HG03521 (cell line): ENCODE results near the gene TRIB2.
"Not testable (repeated sequence)": the region's sequence is repeated elsewhere in the genome, so short reads cannot be mapped to it uniquely, and the experiment has no call there.

Source experiments
- ATAC-seq: cut with Tn5 transposase; IDR thresholded peaks from one replicate; pipeline ENCODE4 v1.9.1; 2021; ENCODE audit warnings: mild to moderate bottlenecking, moderate library complexity; ENCODE audit not compliant: unreplicated experiment

The TRIB2 gene

GRCh38 chr2:12716282-12717190 is at the start of gene TRIB2:
Gene TRIB2 (plus strand): TSS chr2:12716936. CDS start chr2:12718308, 1,372 bp downstream.
- ATAC-seq: peak; percentile 75

GRCh38 chr2:12669036-12669435 is 47.7 kb upstream of the TRIB2 start:
- no peak for ATAC-seq

- no peak for ATAC-seq
Measured at GRCh38 chr2:12672711-12673315, 43.9 kb upstream of the TRIB2 start.

- ATAC-seq: no peak
Measured at GRCh38 chr2:12674644-12675328, 42.0 kb upstream of the TRIB2 start.

GRCh38 chr2:12675352-12675795 is 41.4 kb upstream of the TRIB2 start:
- ATAC-seq: no peak

GRCh38 chr2:12675801-12676200 is 40.9 kb upstream of the TRIB2 start:
- ATAC-seq: no peak

GRCh38 chr2:12676771-12677170 is 40.0 kb upstream of the TRIB2 start:
- ATAC-seq: no peak

- no peak for ATAC-seq
Measured at GRCh38 chr2:12678186-12678585, 38.5 kb upstream of the TRIB2 start.

- ATAC-seq: no peak
Measured at GRCh38 chr2:12679550-12680072, 37.1 kb upstream of the TRIB2 start.

DNA sequence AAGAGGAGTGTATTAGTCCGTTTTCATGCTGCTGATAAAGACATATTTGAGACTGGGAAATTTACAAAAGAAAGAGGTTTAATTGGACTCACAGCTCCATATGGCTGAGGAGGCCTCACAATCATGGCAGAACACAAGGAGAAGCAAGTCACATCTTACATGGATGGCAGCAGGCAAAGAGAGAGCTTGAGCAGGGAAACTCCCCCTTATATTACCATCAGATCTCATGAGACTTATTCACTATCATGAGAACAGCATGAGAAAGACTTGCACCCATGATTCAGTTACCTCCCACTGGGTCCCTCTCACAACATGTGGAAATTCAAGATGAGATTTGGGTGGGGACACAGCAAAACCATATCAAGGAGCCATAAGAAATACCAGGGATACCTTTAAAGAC is 36.6 kb upstream of the TRIB2 start:
- not testable (repeated sequence) for ATAC-seq

- ATAC-seq: no peak
Measured at GRCh38 chr2:12682017-12682416, 34.7 kb upstream of the TRIB2 start.

GRCh38 chr2:12683457-12684100 is 33.2 kb upstream of the TRIB2 start:
- no peak for ATAC-seq

DNA sequence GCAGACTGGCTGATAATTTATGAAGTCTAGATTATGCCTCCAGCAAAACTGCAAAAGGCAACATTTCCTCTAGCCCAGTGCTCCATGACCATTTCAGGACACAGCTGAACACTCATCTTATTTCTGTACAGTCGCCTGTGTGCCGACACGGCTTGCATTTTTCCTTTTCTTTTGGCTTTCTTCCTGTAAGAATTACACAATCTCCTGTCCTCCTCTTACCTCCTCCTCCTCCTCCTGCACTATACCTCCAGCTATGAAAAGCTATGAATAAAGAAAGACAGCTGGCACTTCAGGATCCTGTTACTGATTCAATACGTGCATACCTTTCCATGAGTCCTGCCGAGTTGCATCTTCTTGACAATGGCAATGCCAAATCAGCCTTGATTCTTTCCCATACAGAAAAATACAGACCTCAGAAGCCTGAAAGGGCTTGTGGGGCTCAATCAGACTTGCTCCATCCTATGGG is 32.2 kb upstream of the TRIB2 start:
- ATAC-seq: no peak

DNA sequence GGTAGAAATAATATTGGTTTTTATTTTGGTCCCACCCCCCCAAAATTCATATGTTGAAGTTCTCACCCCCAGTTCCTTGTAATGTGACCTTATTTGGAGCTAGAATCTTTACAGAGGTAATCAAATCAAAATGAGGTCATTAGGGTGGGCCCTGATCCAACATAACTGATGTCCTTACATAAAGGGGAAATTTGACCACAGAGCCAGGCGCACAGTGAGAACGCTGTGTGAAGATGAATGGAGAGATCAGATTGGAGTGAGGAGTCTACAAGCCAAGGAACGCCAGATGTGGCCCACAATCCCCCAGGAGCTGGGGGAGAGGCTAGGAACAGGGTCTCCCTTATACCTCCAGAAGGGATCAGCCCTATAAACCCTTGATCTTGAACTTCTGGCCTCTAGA is 31.6 kb upstream of the TRIB2 start:
- ATAC-seq: no peak

GRCh38 chr2:12685956-12686355 is 30.8 kb upstream of the TRIB2 start:
- no peak for ATAC-seq

DNA sequence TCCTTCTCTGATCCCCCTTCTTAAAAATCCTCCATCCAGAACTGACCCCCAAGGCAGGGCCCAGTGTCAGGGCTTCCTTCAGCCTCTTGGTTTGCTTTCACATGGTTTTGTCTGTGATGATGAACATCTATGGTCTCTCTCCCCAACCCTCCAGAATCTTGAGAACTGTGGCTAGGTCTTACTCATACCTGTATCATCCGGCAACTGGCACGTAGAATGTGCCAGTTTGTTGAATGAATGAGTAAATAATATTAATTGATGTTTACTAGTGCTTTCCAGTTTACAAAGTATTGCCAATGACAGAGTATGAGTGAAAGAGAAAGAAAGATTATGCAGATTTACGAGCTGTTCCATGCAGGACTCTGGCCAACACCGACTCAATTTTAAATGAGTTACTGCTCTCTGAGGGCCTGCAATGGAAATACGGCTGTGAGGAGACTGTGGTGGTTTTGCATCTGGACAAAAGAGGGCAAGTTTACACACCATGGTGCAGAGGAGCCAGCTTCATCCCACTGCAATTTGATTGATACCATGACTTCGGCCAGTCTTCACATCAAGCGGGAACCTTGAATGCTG is 29.9 kb upstream of the TRIB2 start:
- ATAC-seq: no peak

DNA sequence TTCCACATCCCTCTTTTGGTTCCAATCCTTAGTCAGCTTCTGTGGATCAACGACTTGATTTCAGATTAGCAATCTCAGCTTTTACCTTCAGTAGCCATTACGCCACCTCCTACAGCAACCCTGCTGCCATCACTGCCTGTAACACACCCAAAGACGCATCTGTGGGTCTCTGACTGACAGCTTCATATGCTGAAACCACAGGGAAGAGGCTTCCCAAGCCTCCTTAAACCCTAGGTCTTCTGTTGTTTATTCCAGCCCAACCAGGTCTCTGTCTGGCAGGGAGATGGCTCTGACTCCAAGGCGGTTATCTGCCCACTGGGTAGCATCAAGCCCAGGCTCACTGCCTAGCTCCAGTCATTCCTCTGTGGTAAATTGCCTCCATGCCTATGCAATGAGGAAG is 28.6 kb upstream of the TRIB2 start:
- no peak for ATAC-seq

GRCh38 chr2:12688893-12689292 is 27.8 kb upstream of the TRIB2 start:
- no peak for ATAC-seq

- no peak for ATAC-seq
Measured at GRCh38 chr2:12693509-12693908, 23.2 kb upstream of the TRIB2 start.

GRCh38 chr2:12694990-12695774 is 21.6 kb upstream of the TRIB2 start:
- peak; percentile 90 for ATAC-seq
